GM18502 (cell line): ENCODE measurements around the gene MRPL37.
"Not testable (repeated sequence)": the region's sequence is repeated elsewhere in the genome, so short reads cannot be mapped to it uniquely, and the experiment has no call there.

Source experiments
- ATAC-seq: cut with Tn5 transposase; IDR thresholded peaks from one replicate; pipeline ENCODE4 v1.9.1; 2021; ENCODE audit warnings: mild to moderate bottlenecking; ENCODE audit not compliant: unreplicated experiment, poor library complexity

Gene MRPL37

GRCh38 chr1:54171606-54172005, 28.4 kb upstream of the MRPL37 start:
- ATAC-seq: no peak

DNA sequence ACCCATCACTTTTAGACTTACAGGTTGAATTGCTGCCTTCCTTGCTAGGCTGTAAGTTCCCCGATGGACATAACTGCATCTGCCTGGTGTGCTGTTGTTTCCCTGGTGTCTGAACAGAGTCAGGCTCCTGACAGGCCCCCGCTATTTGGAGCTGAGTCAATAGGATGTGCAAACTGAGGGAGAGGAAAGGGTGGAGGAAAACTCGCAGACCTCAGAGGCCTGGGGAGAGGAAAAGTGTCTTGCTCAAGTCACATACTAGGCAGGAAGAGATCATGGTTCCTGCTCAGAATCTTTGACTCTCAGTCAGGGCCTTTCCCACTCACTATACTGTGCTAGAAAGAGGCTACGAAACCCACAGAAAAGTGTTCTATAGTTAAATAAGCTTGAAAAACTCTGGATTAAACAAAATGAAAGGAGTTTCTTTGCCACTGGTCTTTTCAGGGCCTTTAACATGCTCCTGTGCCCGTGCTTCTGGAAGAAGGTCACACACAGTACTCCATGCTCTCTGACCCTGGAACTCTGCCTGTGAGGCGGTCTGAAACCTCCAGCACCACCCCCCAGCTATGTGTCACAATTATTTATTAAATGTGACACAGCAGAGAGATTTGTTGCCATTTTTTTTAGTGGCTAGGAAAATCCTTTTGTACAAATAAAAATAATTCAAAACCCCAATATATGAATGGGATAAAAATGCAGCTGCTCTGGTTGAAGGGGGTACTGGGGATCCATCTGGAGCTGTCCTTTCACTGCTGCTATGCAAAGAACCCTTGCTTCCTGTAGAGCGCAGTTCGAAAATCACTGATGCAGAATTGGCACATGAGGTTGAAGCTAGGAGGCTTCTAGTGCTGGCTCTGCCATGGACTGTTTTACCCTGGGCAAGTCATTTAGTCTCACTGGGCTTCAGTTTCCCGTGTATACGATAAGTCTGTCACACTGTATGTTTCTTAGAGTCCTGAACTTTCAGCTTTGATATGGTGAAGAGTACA, 27.1 kb upstream of the MRPL37 start:
- no peak for ATAC-seq

DNA sequence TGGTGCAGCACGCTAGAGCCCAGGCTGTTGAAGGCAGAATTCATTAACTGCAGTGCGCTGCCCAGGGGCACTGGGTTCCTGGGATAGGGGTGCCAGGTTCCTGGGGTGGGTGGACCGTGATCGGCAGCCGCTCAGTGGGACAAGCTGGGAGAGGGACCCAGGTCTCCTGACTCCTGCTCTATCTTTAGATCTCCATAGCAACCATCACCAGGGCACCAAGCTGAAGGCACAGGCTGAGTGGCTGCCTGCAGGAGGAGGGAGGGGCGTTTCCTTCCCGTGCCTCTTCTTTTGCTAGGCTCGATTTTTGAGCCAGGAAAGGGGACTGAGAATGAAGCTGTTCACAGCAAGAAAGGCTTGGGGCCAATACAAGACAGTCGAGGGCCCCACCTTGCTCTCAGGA, 26.3 kb upstream of the MRPL37 start:
- no peak for ATAC-seq

- ATAC-seq: no peak
Observed at GRCh38 chr1:54174106-54174505, 25.9 kb upstream of the MRPL37 start.

- ATAC-seq: no peak
Observed at GRCh38 chr1:54176621-54177327, 23.2 kb upstream of the MRPL37 start.

DNA sequence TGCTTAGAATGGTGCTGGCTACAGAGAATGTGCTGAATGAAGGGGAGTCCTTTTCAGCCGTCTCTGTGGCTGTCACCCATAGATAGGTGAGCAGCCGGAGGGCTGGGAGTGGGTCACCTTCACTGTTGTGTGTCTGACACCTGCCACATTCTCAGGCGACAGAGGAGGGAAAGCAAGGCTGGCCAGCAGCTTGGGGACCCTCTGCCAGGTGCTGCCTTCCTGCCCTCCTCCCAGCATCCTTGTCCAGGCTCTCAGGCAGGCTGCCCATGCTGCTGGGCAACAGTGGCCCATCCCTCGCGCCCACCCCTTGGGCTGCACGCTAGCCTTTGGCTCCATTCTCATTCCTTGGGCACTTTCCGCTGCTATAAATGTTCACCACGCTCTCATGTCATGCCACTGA, 22.2 kb upstream of the MRPL37 start:
- ATAC-seq: no peak

DNA sequence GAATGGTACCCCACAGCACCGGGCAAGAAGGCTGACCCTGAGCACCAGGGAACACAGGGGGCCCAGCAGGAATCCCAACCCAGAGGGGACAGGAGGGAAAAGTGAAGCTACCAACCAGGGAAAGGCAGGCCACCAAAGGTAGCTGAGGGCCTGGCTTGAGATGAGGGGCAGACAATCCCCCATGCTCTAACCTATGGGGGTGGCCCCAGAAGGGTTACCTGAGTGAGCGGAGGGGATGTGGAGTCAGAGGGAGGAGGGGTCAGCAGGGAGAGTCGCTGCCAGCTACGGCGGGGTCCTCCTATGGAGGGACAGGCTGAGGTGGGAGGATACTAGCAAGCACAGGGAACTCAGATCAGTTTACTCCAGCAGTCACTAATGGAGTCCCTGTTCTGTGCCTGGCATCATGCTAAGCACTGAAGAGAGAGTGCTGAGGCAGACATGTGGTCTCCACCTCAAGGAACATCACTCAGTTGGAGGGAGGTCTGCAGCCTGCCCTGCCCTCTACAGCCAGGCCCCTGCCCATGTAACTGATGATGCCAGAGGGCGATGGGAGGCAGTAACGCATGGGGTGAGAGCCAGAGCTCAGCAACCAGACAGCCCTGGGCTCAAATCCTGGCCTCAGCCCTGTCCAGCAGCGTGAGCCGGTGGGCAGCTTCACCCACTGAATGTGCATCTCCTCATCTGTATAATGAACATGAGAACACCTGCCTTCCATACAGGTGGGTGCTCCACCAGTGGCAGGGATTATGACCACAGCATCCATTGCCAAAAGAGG, 21.5 kb upstream of the MRPL37 start:
- no peak for ATAC-seq

DNA sequence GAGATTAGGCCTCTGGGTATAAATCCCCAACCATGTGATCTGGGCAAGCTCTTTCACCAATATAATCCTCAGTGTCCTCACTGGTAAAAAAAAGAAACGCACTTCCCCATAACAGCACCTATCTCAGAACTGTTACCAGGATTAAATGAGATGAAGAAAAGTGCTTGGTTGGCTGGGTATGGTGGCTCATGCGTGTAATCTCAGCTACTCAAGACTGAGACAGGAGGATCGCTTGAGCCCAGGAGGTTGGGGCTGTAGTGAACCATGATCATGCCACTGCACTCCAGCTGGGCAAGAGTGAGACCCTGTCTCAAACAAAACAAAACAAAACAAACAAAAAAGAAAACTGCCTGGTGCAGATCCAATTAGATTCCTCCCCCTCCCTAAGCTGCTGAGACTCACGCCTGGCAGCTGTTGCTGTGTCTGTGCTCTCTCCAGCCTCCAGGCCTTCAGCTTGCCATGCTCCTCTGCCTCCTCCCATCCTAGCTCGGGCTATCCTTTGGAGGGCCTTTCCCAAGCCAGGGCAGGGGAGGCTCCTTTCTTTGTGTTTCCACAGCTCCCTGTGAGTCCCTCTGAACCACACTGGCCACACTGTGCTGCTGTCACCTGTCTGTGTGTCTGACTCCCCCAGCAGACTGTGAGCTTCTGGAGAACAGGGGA, 19.1 kb upstream of the MRPL37 start:
- ATAC-seq: no peak

GRCh38 chr1:54186056-54186455, 13.9 kb upstream of the MRPL37 start:
- no peak for ATAC-seq

GRCh38 chr1:54188291-54188690, 11.7 kb upstream of the MRPL37 start:
- no peak for ATAC-seq

- no peak for ATAC-seq
Observed at GRCh38 chr1:54190526-54190925, 9.4 kb upstream of the MRPL37 start.

DNA sequence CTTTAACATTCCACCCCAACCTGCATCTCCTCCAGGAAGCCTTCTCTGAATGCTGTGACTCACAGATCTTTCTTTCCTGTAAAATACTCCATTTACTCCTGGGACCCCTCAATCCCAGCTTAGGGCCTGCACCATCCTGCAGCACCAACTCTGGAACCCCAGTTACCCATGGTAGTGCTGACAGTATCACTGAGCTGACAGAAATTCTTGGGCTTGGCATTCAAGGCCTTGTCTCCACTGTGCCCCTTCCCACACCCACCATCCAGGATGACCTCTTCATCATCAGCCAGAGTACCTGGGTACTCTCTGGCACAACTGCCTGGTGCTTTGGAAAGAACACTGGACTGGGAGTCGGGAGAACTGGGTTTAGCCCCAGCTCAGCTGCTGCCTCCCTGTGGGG, 8.4 kb upstream of the MRPL37 start:
- no peak for ATAC-seq

GRCh38 chr1:54193453-54193852, 6.5 kb upstream of the MRPL37 start:
- ATAC-seq: no peak

- ATAC-seq: peak; percentile 6
Observed at GRCh38 chr1:54199151-54199764, 709 bp upstream of the MRPL37 start.

GRCh38 chr1:54200519-54200997, 591 bp downstream of the MRPL37 start:
- no peak for ATAC-seq

- ATAC-seq: no peak
Observed at GRCh38 chr1:54204199-54204598, 4.2 kb downstream of the MRPL37 start.

DNA sequence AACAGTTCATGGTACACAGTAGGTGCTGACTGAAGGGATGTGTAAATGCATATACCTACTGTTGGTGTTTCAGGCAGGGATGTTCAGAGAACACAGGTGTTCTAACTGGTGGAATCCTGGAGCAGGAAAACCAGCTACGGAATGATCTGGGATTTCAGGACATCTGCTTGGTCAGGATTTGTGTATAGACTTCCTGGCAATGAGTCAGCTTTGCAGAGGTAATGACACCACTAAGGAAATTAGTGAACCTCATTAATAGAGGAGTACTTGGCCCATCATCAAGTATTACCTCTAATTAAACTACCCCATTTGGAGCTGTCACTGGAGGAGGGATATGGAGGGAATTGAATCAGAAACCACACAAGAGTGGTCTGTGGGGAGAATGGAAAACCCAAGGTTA, 7.3 kb downstream of the MRPL37 start:
- ATAC-seq: no peak

DNA sequence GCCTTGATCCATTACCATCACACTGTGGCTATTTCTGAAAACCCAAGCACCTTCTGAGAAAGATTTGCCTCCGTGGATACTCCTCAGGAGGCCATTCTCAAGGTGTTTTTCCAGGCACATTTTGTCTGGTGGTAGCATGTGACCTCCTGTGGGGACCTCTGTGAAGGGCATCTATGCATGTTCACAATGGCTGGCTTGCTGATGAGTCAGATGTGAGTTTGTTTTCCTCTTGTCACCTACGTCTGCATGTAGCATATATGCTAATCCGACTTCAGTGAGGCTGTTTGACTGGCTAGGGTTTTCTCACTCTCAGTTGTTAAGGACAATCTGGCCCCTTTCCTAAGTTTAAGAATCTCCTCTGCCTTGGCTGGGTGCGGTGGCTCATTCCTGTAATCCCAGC, 7.9 kb downstream of the MRPL37 start:
- not testable (repeated sequence) for ATAC-seq

DNA sequence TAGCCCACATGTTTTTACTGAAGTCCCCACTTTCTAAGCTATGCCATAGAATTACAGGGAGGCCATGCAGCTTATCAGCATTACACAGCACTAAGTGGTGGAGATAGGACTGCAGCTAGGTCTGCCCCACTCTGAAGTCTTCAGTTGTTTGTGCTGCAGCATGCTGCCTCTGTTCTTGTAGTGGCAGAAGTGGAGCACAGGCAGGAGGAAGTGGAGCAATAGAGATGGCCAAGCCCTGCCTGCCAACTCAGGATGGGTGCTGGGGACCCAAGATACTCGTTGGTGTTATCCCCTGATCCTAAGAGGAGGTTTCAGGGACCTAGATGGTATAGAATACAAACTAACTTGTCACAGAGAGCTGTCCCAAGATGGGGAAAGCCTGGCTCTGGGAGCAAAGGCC, 12.9 kb downstream of the MRPL37 start:
- no peak for ATAC-seq

GRCh38 chr1:54215523-54215922, 15.6 kb downstream of the MRPL37 start:
- no peak for ATAC-seq
